Measurements from ENCODE around the gene RIPK1. TPM values are rescaled to one million over a fixed set of nuclear protein-coding genes. Genes with fewer than 3 reads are reported as not detected.

Gene RIPK1
- total RNA-seq, 4 donors from 2014 or later, result 12.1 to 46.0 (median 34.6) TPM

Small RNAs within 50 kb of the gene (small RNA-seq; reads per million reads assigned to genes)
- gene AL133351.4, result 0 reads per million in 4 donors
- gene RNA5SP201, result 0 reads per million in 4 donors

Other genes with a start within 250 kb of the RIPK1 start
- gene SERPINB1, start 226.6 kb upstream of the RIPK1 start, total RNA-seq, result 100 to 1,000 TPM in 2 of 4 donors, 10 to 100 TPM in 2; 22.3 to 140 (median 88.4) TPM
- 1 to 10 TPM; 1.4 to 8.7 (median 6.1) TPM for gene SERPINB9, start 165.2 kb upstream of the RIPK1 start, total RNA-seq
- 100 to 1,000 TPM; 134 to 276 (median 170) TPM for gene SERPINB6, start 96.9 kb upstream of the RIPK1 start, total RNA-seq
- gene NQO2, start 68.6 kb upstream of the RIPK1 start, total RNA-seq, result 1 to 10 TPM in 3 of 4 donors, under 1 TPM in 1; 1.00 to 9.7 (median 7.2) TPM
- 10 to 100 TPM; 16.1 to 32.5 (median 21.2) TPM for gene BPHL, start 50.2 kb downstream of the RIPK1 start, total RNA-seq
- 10 to 100 TPM; 15.4 to 41.0 (median 29.4) TPM for gene TUBB2A, start 89.0 kb downstream of the RIPK1 start, total RNA-seq
- gene TUBB2B, start 159.2 kb downstream of the RIPK1 start, total RNA-seq, result 10 to 100 TPM in 2 of 4 donors, 1 to 10 TPM in 2; 2.9 to 14.9 (median 9.4) TPM
- 10 to 100 TPM; 10.1 to 22.7 (median 16.7) TPM for gene PSMG4, start 190.5 kb downstream of the RIPK1 start, total RNA-seq